GM18907 (cell line): ENCODE results near the gene URB2.
"Not testable (repeated sequence)": the region's sequence is repeated elsewhere in the genome, so short reads cannot be mapped to it uniquely, and the experiment has no call there.

ENCODE experiments used
- ATAC-seq: cut with Tn5 transposase; IDR thresholded peaks from one replicate; pipeline ENCODE4 v1.9.1; 2021; ENCODE audit warnings: mild to moderate bottlenecking, moderate library complexity; ENCODE audit not compliant: unreplicated experiment

Gene URB2

DNA sequence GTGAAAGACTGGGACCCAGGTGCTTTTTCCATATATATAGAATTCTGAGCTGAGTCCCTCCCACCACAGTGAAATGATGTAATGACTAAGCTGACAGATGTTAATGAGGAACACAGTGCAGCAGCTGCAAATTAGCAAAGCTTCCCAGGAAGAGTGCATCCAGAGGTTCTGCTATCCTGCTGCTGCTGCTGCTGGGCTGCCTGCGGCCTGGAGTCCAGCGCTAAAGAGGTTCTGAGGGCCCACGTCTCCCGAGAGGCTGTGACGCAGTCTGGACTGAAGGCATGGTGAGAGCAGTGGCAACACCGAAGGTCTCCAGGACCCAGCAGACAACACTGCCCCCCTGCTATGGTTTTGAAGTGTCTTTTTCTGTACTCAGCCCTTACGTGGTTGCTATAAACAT, 63.9 kb downstream of the URB2 start:
- no peak for ATAC-seq

DNA sequence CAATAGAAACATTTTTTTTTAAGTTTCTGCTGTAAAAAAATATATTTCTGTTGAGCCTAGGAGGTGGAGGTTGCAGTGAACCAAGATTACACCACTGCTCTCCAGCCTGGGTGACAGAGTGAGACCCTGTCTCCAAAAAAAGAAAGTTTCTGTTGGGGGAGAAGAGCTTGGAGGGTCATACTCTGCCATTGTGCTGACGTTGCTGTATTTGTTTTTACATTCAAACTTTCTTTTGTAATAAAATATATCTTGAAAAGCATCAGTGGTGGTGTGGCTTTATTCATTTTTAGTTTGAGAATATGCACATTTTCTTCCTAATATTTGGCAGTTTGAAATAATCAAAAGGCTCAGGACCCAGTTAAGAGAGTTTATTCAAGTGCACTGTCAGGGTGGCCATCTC, 64.6 kb downstream of the URB2 start:
- no peak for ATAC-seq

DNA sequence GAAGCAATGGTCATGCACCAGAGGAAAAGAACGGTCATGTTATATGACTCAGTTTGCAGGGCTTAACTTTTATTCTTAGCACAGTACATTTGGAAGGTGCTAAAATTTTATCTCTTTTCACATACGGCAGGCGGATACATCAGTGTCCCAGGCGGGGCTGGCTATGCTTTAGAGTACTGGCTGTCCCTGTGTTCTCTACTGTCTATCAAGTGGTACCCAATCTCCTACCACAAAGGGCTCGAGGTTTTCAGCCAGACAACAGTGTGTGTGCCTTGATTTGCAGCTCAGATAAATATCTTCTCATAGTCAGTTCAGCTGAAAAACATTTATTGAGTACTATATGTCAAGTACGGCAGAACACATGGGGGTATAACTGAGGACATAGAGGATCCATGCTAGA, 65.3 kb downstream of the URB2 start:
- ATAC-seq = no peak

DNA sequence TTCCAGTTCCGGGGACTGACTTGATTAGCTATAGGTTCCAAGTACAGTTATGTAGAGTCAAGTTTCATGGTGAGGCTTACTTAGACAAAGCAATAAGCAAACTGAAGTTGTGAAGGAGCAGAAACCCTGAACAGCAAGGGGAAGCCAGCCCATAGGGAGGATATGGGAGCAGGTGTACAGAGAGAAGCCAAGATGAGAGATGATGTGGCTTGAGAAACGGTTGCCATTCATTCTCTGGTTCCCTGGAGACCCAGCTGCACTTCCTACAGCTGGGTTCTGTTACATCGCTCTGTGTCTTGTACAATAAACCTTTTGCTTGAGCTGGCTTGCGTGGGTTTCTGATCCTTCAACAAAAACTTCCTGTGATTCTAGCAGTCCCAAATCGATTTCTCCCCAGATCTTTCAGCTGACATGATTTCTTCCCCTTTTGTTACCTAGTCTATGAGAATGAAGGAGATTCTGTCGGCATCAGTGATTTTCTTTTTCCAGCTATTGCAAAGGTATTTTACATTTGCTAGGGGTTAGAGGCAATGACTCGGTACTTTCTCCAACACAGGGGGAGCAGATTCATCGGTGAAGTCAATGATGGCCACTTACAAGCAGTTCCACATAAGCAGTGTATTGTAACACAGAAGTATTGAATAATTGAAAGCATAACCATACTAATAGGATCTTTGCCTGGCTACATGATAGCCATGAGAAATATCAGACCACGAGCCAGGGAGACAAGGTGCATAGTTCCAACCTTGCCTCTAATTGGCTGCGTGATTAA, 67.3 kb downstream of the URB2 start:
- ATAC-seq = peak; percentile 54

DNA sequence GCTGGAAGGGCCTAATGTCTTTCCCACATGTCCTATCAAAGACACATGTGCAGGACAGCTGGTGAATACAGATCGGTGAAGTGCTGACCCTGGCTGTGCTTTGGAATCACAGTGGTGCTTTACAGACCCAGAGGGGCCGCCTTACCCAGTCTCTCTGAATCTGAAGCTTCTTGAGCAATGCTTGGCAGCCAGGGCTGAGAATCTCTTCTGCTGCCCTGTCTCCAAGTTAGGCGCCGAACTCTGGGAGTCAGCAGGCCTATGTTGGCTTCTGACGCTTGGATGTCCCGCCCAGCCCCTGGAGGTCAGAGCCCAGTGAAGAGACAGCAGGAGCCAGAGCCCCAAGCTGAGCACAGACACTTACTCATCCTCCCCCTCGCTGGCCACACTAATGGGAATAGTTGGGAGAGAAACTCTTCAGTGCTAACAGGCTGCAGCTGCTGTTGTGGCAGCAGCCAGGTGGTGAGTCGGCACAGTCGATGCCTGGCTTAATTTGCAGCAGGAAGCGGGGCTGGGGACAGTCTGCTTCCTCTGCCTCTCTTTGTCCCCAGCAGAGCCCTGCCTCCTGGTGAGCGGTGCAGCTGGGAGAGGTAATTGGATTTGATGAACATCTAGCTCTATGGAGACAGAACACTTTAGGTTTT, 68.1 kb downstream of the URB2 start:
- no peak for ATAC-seq

DNA sequence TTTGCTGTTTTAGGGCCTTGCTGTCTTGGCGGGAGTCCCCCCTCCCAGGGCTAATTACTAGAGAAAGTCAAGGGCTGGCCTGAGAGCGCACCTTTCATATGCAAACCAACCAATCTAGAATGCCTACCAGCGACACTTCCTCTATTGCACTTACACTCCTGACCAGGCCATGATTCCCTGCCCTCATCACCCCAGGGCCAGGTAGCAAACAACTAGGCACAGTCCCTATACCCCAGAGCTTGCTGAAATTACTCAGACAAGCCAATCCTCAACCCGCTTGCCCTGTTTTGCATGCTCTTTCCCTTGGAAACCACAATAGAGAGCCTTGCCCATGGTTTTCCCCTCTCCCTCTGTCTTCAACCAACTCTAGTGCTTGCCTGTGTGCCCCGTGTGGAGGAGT, 70.3 kb downstream of the URB2 start:
- no peak for ATAC-seq

DNA sequence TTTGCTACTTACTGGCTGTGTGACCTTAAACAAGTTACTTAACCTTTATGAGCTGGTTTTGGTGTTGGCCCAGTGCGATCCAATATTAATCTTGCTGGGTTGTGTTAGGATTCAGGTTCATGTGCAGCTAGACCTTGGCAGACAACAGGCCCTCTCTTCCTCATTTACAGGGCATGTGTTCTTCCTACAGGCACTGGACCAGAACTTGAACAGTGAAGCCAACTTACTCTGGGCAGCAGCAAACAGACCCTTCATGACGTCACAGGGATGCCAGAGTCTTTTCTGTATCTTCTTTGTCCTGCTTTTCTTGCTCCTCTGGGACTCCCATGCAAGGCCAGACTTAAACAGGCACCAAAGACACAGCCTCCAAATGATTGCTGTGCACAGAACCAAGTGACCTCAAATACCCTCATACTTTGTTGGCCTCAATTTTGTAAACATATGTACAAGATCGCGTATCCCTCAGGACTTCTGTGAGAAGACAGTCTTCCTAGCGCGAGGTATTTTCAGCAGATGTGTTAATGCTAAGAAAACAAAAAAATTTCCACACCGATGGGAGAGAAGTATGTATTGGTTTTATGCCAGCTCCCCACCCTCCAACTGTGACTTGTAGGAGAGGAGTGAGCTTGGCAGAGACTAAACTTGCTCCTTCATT, 73.7 kb downstream of the URB2 start:
- no peak for ATAC-seq

DNA sequence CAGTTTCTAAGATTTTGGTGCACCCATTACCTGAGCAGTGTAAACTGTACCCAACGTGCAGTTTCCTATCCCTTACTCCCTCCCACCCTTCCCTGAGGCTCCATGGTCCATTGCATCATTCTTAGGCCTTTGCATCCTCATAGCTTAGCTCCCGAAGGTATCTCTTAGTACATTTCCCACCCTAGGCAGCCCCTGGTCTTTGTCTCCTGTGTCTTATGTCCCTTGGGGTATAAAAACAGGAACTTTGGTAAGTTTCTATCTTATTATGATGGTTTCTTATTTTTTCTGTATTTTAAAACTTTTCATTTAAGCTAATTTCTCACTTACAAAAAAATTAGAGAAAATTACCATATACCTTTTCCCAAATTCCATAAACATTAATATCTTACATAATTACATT, 78.1 kb downstream of the URB2 start:
- ATAC-seq = no peak

DNA sequence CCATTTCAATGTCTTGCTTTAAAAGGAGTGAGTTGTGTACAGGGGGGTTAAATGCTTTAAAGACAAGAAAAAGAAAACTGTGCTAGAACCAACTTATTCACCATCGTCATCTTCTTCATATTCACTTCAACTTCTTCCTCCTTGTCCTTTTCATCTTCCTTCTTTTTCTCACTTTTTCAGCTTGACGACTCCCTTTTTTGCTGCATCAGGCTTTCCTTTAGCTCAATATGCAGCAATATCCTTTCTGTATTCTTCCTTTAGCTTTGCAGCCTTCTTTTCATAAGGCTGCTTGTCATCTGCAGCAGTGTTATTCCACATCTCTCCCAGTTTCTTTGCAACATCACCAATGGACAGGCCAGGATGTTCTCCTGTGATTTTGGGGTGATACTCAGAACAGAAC, 79.1 kb downstream of the URB2 start:
- ATAC-seq = not testable (repeated sequence)

DNA sequence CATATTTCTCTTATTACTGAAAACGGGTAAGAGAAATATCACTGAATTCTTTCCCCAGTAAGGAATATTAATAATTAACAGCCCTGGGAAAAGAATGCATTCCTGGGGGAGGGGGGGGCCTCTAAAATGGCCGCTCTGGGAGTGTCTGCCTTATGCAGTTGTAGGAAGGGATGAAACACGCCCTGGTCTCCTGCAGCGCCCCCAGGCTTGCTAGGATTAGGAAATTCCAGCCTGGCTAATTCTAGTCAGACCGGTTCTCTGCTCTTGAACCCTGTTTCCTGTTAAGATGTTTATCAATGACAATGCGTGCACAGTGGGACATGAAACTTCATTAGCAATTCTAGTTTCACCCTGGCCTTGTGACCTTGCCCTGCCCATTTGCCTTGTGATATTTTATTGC, 81.1 kb downstream of the URB2 start:
- not testable (repeated sequence) for ATAC-seq

DNA sequence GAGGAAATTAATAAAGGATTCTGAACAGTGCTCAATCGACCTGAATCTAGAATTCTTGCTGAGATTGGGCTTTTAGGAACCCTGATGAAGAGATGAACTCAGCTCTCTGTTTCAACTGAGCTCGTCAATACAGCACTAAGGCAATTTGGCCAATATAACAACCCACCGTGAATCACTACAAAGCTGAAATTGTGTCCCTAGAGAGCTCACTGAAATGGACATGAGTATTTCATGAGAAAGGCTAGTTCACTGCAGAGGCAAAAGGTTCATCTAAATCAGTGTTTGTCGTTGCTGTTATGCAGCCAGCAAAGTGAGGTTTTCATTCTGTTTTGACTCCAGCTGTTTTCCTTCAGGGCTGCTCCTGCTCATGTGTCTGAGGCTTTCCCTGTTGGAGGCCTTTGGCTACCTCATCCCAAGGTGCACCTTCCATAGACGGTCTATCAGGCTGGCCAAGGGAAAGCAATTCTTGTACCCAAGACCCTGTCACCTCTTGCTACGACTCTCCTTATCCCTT, 83.5 kb downstream of the URB2 start:
- no peak for ATAC-seq
